GM18508 (cell line): Measurements from ENCODE around the gene ZKSCAN8.

Experiments
- ATAC-seq: cut with Tn5 transposase; IDR thresholded peaks from one replicate; pipeline ENCODE4 v1.9.1; 2021; ENCODE audit warnings: moderate number of reproducible peaks; ENCODE audit not compliant: insufficient read depth, unreplicated experiment

ZKSCAN8 gene

GRCh38 chr6:28203201-28203600, 61.5 kb downstream of the ZKSCAN8 start:
- no peak for ATAC-seq

GRCh38 chr6:28205879-28206278, 64.2 kb downstream of the ZKSCAN8 start:
- no peak for ATAC-seq

- ATAC-seq, result no peak
Measured at GRCh38 chr6:28206527-28206926, 64.8 kb downstream of the ZKSCAN8 start.

- ATAC-seq, result no peak
Measured at GRCh38 chr6:28206928-28207509, 65.3 kb downstream of the ZKSCAN8 start.

GRCh38 chr6:28207510-28208110, 65.9 kb downstream of the ZKSCAN8 start:
- no peak for ATAC-seq

- no peak for ATAC-seq
Measured at GRCh38 chr6:28208111-28208659, 66.5 kb downstream of the ZKSCAN8 start.
